Measurements from ENCODE around the gene PLXNA3.

Gene PLXNA3

DNA sequence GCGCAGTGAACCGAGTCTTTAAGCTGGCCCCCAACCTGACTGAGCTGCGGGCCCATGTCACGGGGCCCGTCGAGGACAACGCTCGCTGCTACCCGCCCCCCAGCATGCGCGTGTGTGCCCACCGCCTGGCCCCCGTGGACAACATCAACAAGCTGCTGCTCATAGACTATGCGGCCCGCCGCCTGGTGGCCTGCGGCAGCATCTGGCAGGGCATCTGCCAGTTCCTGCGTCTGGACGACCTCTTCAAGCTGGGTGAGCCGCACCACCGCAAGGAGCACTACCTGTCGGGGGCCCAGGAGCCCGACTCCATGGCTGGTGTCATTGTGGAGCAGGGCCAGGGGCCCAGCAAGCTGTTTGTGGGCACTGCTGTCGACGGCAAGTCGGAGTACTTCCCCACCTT lies 2.2 kb downstream of the PLXNA3 start:
- no peak for DNase-seq

DNA sequence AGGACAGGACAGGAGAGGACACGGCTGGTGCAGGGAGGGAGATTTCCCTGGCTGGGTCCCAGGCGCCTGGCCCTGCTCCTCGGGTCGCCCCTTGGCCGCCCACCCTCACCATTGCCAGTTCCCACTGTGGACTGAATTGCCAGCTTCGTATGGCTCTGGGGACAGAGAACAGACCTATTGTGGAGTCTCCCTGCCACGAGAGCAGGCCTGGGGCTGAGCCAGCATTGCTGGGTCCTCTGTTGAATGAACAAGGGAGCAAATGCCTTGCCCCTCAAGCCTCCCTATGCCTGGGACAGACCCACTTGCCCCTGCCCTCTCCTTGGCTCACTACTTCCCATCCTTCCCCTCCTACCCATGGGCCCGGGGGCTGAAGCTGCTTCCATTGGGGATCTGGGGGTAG lies 4.3 kb downstream of the PLXNA3 start:
- no peak for DNase-seq

DNA sequence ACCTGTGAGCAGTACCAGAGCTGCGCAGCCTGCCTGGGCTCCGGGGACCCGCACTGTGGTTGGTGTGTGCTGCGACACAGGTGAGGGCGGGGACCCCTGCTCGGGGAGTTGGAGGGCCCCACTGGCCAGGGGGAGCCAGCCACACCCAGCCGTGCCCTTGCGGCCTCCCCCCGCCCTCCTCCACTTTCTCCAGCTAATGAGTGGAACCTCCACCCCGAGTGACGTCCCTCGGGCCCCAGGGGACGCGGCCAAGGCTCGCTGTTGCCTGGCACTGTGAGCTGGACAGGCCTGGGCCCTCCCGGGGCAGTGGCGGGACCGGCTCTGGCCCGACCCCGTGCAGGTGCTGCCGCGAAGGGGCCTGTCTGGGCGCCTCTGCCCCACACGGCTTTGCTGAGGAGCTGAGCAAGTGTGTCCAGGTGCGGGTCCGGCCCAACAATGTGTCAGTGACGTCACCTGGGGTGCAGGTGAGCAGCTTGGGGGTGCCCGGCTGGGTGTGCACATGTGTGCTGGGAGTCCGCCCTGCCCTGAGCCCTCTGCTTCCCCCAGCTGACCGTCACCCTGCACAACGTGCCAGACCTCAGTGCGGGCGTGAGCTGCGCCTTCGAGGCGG lies 5.6 kb downstream of the PLXNA3 start:
- DNase-seq: no peak

DNA sequence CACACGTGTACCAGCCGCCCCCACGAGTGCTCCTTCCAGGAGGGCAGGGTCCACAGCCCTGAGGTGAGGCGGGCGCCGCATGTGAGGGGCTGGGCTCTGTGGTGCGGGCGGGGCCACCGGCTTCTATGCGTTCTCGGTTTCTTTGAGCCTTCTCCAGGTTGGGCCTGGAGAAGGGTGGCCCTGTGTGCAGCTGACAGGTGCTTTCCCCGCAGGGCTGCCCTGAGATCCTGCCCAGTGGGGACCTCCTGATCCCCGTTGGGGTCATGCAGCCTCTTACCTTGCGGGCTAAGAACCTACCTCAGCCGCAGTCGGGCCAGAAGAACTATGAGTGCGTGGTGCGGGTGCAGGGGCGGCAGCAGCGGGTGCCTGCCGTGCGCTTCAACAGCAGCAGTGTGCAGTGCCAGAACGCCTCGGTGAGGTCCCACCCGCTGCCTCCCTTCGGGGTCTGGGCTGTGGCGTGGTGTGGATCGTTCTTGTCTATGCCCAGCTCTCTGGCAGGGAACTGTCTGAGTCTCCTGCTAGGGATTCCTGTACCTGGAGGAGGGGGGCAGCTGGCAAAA lies 6.8 kb downstream of the PLXNA3 start:
- DNase-seq: no peak

DNA sequence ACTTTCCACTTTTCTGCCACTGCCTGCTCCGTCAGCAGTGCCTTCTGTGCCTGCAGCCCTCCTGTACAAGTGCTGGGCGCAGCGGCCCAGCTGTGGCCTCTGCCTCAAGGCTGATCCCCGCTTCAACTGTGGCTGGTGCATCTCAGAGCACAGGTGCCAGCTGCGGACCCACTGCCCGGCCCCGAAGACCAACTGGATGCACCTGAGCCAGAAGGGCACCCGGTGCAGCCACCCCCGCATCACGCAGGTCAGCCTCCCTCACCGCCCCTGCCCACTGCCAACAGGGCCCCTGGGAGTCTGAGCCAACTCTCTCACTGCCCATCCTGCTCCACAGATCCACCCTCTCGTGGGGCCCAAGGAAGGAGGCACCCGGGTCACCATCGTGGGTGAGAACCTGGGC lies 7.5 kb downstream of the PLXNA3 start:
- DNase-seq: no peak

DNA sequence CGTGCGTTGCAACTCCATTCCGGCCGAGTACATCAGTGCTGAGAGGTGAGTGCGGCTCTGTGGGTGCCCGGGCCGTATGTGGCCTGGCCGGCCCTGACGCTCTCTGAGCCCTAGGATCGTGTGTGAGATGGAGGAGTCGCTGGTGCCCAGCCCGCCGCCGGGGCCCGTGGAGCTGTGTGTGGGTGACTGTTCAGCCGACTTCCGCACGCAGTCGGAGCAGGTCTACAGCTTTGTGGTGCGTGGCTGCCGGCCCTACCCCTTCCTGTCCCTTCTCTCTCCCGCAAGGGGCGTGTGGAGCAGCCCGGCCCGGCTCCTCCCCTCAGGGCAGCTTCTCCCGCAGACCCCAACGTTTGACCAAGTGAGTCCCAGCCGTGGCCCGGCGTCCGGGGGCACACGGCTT lies 8.0 kb downstream of the PLXNA3 start:
- no peak for DNase-seq

DNA sequence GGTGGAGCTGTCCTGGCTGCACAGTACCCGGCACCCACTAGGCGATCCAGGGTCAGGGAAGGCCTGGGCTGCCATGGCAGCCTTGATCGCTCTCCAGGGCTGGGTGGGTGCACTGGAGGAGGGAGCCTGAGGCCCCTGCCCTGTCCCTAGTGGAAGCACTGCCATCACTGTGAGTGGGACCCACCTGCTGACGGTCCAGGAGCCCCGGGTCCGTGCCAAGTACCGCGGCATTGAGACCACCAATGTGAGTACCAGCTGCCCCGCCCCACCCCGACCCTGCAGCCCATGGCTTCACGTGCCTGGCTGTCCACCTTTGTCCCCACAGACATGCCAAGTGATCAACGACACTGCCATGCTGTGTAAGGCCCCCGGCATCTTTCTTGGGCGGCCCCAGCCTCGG lies 8.8 kb downstream of the PLXNA3 start:
- DNase-seq: no peak

DNA sequence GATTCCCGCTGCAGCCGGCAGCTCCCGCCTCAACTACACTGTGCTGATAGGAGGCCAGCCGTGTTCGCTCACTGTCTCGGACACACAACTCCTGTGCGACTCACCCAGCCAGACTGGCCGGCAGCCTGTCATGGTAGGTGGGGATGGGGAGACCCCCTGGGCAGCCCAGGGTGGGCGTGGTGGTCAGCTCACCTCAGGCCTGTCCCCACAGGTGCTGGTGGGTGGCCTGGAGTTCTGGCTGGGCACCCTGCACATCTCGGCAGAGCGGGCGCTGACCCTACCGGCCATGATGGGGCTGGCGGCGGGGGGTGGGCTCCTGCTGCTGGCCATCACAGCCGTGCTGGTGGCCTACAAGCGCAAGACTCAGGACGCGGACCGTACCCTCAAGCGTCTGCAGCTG lies 9.5 kb downstream of the PLXNA3 start:
- DNase-seq: no peak

DNA sequence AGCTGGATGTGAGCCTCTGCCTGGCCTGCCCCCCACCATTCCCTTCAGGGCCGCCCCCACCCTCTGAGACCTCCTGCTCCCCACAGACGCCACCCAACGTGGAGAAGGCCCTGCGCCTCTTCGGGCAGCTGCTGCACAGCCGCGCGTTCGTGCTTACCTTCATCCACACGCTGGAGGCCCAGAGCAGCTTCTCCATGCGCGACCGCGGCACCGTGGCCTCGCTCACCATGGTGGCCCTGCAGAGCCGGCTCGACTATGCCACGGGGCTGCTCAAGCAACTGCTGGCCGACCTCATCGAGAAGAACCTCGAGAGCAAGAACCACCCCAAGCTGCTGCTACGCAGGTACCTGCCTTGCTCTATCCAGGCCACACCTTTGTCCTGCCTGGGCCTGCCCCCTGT lies 10.1 kb downstream of the PLXNA3 start:
- no peak for DNase-seq

DNA sequence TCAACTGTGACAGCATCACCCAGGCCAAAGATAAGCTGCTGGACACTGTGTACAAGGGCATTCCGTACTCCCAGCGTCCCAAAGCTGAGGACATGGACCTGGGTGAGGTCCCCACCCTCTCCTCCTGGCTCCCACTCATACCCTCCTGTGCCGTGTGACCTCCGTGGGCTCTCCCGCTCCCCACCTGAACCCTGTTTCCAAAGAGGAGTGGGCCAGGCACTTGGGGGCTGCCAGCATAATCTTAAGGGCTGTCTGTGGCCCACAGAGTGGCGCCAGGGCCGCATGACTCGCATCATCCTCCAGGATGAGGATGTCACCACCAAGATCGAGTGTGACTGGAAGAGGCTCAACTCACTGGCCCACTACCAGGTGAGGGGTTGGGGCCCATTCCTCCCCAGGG lies 11.0 kb downstream of the PLXNA3 start:
- no peak for DNase-seq

DNA sequence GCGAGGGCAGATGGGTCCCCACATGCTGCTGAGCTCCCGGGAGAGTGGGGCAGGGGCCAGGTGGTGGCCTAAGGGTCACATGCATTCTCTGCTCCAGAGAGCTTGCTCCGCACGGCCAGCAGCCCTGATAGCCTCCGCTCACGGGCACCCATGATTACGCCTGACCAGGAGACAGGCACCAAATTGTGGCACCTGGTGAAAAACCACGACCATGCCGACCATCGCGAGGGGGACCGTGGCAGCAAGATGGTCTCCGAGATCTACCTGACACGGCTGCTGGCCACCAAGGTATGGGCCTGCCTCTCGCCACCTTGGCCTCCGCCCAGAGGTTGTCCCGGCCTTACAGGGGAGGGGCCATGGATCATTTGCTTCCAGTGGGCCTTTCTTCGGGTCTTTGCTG lies 11.8 kb downstream of the PLXNA3 start:
- no peak for DNase-seq

DNA sequence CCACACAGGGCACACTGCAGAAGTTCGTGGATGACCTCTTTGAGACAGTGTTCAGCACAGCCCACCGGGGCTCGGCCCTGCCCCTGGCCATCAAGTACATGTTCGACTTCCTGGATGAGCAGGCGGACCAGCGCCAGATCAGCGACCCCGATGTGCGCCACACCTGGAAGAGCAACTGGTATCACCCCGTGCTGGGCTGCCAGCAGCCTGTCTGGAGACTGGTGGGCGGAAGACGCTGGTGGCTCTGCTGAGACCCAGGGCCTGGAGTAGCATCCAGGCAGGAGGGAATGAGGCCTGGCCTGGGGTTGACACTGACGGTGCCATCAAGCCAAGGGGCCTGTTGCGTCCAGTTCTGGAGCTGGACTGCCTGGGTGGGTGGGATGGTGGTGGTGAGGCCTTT lies 12.4 kb downstream of the PLXNA3 start:
- no peak for DNase-seq

DNA sequence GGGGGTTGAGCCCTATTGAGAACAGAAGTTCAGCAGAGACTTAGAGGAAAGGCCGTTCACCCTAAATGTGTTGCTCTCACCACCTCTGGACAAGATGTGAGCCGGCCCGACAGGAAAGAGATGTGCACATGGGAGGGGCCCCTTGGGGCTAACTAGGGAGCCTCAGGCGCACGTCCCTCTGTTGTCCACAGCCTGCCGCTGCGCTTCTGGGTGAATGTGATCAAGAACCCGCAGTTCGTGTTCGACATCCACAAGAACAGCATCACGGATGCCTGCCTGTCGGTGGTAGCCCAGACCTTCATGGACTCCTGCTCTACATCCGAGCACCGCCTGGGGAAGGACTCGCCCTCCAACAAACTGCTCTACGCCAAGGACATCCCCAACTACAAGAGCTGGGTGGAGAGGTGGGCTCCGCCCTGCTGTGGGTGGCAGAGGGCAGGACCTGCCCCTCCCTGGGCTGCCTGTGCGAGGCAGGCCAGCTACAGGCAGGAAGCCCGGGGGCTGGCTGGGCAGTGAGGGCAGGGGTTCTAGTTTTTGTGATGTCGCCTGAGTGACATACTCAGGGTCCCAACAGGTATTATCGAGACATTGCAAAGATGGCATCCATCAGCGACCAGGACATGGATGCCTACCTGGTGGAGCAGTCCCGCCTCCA lies 13.0 kb downstream of the PLXNA3 start:
- DNase-seq: no peak

DNA sequence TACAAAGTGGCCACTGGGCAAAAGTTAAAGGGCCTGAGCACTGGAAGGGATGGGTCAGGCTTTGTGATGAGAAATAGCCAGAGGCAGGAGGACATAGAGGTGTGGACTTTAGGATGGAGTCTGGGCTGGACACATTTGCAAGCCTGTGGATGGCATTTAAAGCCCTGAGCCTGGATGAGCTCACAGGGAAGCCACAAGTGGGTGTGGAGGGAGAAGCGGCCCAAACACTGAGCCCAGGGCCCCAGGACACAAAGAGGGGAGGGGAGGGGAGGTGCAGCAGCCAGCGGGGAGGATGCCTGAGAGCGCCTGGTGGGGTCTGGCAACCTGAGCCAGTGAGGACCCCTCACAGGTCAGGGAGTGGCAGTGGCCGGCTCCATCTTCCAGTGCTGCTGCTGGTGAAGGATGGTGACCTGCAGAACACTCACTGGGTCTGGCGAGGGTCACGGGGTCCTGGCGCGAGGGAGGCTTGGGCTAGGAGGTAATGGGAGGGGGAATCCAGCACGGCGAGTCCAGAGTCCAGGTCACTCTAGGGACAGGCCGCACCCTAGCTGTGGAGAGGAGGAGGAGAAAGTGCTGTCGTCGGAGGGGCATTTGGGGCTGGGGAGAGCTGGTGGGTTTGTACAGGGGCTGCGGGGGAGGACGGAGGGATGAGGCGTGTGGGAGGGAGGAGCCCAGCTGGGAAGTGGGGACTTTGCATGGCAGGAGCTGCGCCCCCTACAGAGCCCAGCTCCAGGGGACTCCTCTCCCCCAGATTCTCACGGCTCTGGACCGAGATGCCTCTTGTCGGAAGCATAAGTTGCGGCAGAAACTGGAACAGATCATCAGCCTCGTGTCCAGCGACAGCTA lies 14.0 kb downstream of the PLXNA3 start:
- no peak for DNase-seq

DNA sequence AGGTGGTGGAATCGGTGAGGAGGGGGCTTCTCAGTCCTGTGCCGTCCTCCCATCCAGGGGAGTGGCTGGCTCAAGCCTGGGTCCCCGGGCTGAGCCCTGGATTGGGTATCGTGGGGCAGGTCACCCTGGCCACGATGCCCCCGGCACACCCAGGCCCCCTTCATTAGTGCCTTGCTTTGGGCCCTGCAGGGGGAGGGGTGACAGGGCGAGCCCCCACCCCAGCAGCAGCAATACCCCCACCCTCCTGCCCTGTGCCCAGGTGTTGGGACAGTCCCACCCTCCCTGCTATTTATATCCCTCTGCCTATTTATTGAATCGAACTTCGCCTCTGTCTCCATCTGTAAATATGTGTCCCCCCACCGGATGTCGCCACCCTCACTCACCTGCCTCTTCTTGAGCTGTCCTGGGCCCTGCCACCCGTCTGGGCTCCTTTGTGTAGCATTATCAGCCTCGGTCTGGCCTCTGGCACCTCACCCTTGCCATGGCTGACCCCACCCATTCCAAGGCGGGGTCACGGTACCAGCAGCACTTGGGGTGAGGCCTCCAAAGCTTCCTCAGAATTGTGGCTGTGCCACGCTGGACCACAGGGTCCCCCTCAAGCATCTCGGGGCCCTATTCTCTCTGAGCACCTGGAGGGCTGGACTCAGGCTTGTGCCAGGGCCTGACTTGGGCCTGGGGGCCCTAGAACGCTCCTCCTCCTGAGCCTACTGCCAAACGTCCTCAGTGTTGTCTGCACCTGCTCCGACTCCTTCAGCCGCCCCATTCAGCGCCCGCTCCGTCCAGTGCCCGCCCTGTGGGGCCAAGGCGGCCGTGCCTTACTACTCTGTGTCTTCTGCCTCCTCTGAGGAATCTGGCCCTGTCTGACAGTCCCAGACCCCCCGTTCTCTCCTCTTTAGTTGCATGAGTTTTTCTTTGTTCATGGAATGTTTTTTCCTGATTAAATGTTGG lies 14.9 kb downstream of the PLXNA3 start:
- DNase-seq: no peak

DNA sequence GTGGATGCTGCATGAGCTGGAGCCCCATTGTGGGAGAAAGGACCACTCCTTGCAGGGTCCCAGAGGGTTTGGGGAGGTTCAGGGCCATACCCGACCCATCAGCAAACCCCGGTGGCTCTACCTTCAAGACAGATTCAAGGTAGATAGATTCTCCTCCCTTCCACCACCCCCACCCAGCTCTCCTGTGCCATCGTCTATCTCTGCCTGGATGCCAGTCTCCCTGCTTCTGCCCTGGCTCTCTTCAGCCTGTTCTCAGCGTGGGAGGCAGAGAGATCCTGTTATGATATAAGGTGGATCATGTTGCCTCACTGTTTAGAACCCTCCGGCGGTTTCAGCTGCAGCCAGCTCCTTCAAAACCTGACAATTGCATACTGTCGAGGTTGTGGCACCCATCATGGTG lies 15.6 kb downstream of the PLXNA3 start:
- DNase-seq: no peak

DNA sequence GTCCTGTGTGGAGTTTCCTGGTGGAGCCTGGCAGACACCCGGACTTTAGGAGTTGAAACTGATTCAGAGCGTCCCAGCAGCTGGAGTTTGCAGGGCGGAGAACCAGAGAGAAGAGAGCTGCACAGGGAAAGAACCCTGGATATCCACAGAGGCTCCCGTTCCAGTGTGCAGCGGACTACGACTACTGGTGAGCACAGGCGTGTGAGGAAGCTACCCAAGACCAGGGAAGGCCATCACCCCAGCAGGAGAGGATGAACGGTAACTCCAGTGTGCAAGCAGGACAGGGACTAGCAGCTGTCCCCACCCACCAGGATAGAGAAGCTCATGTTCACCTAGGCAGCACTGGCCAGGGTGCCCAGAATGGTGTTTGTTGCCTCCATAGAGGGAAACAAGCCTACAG lies 18.7 kb downstream of the PLXNA3 start:
- DNase-seq: no peak

DNA sequence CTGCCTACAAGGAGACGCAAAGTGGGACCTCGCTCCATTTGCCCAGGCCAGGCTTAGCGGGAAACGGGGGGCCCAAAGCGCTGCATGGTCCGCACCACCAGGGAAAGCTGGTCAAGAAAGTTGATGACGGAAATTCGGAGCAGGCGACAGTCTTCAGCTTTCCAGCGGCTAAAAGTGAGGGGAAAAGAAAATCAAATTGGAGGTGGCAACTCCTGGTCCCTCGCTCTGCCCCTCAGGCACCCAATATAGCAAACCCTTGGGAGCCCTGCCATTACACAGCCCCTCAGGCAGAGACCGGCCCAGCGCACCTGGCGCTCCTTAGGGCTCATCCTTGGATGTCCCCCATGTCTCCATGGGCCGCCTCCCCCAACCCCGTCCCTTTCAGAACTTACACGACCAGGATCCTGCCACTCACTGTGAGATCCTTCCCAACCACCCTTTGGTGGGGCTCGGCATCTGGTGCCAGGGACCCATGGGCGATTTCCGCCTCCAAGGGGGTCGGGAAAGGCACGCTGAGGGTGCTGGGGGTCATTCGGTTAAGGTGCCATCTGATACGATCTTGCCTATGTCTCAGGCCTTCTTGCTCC lies 19.9 kb downstream of the PLXNA3 start:
- DNase-seq: no peak

DNA sequence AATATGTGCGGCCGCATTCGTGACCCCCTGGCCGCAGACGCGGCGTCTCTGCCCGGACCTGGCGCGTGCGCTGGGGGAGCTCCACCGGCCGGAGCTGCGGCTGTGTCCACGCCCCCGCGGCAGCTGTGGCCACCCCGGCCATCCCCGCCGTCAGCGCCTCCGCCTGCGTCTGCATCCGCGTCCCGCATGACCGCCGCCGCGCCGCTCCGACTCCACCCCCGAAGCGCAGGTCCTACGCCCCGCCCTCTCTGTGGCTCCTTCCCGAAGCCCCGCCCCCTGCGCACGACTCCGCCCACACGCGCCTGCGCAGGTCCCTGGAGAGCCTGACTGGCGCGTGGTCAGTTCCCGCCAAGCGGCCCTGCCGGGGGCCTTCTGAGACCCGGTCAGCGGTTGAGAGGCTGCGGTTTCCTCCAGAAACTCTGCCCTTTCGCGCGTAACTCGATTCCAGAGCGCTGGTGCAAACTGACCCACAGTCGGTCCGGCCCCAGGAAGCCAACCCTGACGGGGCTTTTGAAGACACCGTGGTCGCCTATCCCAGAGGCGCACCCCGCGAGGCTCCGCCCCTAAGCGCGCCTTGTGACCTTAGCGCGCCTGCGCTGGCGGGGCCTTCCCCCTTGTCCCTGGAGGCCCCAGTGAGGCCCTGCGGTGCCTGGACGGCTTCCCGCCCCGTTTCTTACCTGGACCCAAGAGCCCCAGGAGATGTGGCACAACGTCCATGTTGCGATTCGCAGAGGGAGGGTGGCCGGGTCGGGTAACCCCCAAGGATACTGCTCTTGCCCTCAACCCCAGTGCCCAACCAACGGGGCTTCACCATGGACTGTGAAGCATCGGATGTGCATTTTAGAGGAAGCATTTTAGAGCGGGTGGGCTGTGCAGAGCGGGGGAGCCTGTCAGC lies 20.9 kb downstream of the PLXNA3 start, which contains the start of gene LAGE3:
Gene LAGE3, minus strand, starts transcription at position 554 of the 895 bp plus-strand sequence. Its CDS starts 366 bp downstream, at position 188.
- peak; percentile 89 to 90 for DNase-seq

DNA sequence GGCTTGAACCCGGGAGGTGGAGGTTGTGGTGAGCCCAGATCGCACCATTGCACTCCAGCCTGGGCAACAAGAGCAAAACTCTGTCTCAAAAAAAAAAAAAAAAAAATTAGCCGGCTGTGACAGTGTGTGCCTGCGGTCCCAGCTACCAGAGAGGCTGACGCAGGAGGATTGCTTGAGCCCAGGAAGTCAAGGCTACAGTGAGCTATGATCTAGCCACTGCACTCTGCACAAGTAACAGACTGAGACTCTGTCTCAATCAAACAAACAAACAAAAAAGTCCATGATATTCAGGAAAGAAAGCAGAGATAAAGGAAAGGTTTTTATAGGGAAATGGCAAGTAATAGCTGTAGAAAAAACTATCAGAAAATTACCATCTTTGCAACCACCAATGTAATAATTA lies 23.1 kb downstream of the PLXNA3 start:
- DNase-seq: no peak
